Measurements from ENCODE around the gene ABTB2.

GRCh38 chr11:34311126-34311525 is 46.7 kb downstream of the ABTB2 start:
- TF ChIP-seq SNAI2 (CRISPR knock-in tag; IDR thresholded peaks at IDR 0.05), result no peak
- TF ChIP-seq ISL1 (CRISPR knock-in tag; IDR thresholded peaks at IDR 0.05), result no peak
- TF ChIP-seq RARB (CRISPR knock-in tag; IDR thresholded peaks at IDR 0.05), result no peak

Data from SK-N-SH treated with all-trans-retinoic acid at 6 μM for 48 hours (cell line).